ENCODE measurements around the gene AKR1C8.

DNA sequence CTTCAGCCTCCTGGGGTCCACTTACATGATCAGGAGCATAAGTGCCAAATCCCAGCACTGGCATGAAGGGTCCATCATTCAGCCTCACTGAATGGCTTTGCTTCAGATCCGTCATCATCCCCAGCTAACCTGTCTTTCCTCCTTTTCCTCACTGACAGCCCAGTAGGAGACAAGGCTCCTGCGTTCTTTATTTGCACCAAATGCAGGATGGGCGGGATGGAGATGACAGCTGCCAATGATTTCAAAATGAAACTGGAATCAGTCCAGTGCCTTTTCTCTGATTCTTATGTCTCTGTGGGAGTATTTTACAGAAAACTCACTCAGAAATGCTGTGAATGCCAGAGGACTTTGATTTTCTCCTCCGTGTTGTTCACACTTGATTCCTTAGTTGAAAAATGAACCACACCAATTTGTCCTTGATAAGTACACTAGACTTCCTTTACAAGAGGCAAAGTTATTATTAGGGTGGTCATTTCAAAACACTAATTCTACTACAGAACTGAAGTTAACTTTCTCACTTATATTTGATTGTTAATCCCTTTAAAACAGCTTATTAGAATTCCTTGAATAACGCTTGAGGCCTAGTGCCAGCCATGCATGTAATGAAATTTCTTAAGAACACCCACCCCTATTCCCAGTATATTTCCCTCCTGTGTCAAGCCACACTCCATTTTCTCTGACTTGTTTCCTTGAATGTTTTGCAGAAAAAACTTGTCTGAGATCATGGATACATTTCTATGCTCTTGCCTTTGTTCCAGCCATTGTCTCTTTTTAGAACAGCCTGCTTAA lies at the start of gene AKR1C8:
- TF ChIP-seq, protein P1, sequence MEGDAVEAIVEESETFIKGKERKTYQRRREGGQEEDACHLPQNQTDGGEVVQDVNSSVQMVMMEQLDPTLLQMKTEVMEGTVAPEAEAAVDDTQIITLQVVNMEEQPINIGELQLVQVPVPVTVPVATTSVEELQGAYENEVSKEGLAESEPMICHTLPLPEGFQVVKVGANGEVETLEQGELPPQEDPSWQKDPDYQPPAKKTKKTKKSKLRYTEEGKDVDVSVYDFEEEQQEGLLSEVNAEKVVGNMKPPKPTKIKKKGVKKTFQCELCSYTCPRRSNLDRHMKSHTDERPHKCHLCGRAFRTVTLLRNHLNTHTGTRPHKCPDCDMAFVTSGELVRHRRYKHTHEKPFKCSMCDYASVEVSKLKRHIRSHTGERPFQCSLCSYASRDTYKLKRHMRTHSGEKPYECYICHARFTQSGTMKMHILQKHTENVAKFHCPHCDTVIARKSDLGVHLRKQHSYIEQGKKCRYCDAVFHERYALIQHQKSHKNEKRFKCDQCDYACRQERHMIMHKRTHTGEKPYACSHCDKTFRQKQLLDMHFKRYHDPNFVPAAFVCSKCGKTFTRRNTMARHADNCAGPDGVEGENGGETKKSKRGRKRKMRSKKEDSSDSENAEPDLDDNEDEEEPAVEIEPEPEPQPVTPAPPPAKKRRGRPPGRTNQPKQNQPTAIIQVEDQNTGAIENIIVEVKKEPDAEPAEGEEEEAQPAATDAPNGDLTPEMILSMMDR (IDR thresholded peaks at IDR 0.05; ENCODE audit: borderline replicate concordance, extremely low read depth, low read length, poor library complexity, severe bottlenecking) = no peak
- TF ChIP-seq EZH2 (IDR thresholded peaks at IDR 0.05; ENCODE audit: borderline replicate concordance, low read depth, low read length, severe bottlenecking) = no peak

Data from DND-41 (cell line).